NCI-H2171 treated with DMSO at 0.1 percent for 48 hours (cell line): Measurements from ENCODE around the gene LUZP1.

Experiments used
- DNase-seq: peaks from one replicate; lab custom pipeline; 2025; lab: John Stamatoyannopoulos, UW

LUZP1 gene

GRCh38 chr1:23083714-23084480 lies 84.8 kb downstream of the LUZP1 start:
- no peak for DNase-seq

GRCh38 chr1:23081376-23081775 lies 87.3 kb downstream of the LUZP1 start:
- peak; percentile 8 for DNase-seq

GRCh38 chr1:23080885-23081284 lies 87.8 kb downstream of the LUZP1 start:
- no peak for DNase-seq

DNA sequence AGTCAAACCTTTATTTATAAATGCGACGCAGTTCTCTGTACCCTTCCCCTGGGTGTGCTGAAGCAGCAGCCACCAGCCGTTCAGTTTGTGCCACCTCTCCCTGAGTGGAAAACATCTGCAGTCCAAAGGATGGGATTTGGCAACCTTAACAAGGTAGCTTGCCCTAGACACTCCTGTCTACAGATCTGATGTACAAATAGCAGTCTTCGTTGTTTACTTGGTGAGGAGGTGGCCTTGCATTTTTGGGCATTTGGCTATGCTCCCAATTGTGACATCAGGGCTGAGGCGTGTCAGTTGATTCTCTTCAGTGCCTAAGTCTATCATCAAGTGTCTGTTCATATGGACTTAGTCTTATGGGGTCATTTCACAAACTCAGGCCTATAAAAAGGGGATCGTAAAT lies 89.6 kb downstream of the LUZP1 start:
- no peak for DNase-seq

GRCh38 chr1:23074012-23074411 lies 94.6 kb downstream of the LUZP1 start:
- DNase-seq: no peak

- DNase-seq: no peak
Measured at GRCh38 chr1:23069675-23070074, 99.0 kb downstream of the LUZP1 start.

DNA sequence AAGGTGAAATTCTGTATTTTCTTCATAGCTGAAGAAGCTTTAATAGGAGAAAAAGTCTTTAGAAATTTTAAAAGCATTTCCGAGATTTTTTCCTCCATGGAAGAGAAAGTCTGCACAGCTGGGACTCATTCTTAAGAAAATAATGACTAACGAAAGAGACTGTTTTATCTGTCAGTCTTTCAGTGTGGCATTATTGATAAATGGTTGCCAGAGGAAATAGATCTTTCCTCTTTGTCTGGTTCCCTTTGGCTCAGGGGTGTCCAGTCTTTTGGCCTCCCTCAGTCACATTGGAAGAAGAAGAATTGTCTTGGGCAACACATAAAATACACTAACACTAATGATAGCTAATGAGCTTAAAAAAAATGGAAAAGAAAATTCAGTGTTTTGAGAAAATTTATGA lies 99.5 kb downstream of the LUZP1 start:
- DNase-seq: no peak

GRCh38 chr1:23066075-23066474 lies 102.6 kb downstream of the LUZP1 start:
- DNase-seq: no peak

DNA sequence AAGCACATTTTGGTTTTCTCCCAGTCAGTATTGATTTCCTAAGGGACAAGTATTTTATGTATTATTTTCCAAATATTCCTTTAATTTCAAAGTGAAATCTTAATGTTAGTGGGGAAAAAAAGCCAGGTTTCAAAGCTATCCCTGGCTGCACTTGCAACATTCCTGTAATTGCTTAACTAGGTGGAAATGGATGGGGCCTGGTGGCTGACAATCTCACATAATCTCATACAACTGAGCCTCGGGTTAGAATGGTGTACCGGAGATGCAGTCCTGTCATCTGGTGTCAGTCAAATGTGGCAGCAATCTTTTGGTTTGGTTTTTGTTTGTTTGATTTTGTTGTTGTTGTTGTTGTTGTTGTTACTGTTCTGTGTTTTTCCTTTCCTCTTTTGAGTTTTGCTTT lies 103.3 kb downstream of the LUZP1 start:
- DNase-seq: no peak

DNA sequence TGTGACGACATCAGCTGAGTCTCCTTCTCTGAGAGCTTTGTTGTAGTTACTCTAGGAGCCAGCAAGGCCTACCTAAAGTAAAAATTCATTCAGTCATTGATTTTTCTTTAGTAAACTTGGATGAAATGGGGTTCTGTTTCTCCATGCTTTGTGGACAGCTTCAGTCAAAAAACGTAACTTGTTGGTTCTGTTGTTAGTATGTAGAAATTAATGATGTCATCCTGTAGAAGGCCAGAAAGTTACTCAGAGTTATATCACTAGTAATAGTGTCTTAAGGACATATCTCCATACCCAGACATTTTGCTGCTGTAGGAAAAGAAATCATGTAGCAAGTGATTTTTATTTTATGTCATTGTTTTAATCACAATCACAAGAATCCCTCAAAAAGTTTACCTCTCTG lies 106.4 kb downstream of the LUZP1 start:
- DNase-seq: no peak

DNA sequence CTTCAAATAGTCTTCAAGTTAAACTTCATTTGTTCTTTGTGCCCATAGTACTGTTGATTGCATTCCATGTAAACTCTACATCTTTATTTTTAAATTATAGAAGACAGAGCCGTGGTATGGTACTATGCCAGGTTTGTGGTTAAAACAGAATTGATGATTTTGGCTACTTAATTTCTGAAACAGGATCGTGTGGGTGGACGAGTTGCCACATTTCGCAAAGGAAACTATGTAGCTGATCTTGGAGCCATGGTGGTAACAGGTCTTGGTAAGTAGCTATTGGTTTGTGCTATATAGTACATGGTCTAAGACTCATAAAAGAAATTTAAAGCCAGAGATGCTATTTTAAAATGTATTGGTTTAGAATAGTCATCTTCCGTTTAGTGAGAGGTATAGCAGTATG lies 111.4 kb downstream of the LUZP1 start:
- no peak for DNase-seq

DNA sequence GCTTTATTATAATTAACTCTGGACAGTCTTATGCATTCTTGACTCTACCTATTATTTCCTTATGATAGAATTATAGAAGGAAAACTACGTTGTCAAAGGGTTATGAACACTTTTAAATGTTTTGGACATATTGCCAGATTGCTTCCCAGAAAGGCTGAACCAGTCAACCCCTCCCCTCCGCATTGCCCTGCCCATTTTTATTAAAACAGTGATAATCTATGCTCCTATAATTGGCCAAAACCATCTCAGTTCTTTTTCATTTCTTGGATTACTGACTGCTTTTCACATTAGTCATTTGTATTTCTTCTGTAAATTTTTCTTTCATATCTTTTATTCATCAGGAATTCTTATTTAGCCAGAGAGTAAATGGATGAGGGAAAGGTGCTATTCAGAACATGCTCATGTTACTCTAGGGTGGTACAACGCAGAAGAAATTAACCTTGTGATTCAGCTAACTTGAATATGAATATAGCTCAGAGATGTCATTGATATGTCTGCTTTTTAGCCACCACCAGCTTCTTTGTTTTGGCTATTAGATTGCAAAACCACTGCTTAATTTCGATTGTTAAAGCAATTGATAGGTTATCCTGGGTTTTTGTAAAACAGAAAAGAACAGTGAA lies 117.3 kb downstream of the LUZP1 start:
- DNase-seq: no peak

- DNase-seq: no peak
Measured at GRCh38 chr1:23050201-23050600, 118.5 kb downstream of the LUZP1 start.

- no peak for DNase-seq
Measured at GRCh38 chr1:23044035-23044434, 124.6 kb downstream of the LUZP1 start.

- DNase-seq: no peak
Measured at GRCh38 chr1:23040509-23040908, 128.1 kb downstream of the LUZP1 start.

DNA sequence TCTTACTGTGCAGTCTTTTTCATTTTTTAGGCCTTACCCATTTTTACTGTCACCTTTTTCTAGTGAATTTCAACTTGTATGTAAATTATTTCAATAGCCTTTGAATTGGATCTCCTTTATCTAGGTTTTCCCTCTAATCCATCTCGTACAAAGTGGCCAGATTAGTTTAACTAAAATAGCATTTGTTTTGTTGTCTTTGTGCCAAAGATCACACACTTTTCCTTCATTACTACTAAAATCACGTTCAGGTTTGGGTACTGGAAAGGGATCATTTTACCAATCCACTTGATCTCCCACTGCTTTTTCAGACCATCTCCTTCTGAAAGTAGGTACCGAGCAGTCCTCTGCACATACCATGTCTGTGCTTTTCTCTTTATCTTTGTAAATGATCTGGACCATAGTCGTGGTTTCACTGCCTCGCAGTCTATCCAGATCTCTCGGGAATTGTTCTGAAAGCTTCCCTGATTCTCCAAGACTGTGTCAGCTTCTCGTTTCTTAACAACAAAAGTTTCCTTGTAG lies 129.3 kb downstream of the LUZP1 start:
- no peak for DNase-seq

- no peak for DNase-seq
Measured at GRCh38 chr1:23037081-23037740, 131.4 kb downstream of the LUZP1 start.

DNA sequence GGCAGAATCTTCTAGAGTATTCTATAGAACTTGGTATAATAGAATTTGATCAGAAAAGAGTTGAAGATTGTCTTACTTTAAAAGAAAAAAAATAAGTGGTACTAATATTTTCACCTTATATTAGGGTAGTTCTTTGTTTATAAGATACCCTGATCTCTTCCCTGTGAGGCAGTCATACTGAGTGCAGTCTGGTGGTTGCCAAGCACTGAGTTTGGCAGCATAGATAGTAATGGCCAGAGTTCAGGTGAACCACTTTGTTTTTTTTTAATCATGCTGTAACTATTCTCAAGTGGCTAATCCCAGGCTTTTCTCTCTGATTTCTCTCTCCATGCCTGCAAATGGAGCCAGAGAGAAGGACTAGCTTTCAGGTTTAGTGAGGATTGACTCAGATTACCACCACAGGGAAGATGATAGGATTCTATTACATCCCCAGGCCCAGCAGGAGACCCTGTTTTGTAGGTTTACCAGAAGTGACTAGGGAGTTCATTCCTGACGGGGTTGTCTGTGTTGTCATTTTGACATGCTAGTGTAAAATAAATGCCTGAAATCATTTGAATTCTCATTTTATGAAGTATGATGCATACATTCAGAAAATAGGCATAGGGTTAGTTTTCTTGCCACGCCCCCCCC lies 132.7 kb downstream of the LUZP1 start:
- peak; percentile 47 for DNase-seq
